Hematopoietic multipotent progenitor cell treated with erythropoietin and hydrocortisone succinate and interleukin-3 and kit ligand, for 4 days (in vitro differentiated cells): ENCODE results near the gene GABRG3.

Experiments used
- DNase-seq: peaks from one replicate; pipeline ENCODE4 v3.0.0-alpha.2; 2015

GABRG3 gene

GRCh38 chr15:27530994-27531393, 560.0 kb downstream of the GABRG3 start:
- DNase-seq, result no peak

- no peak for DNase-seq
These were observed 561.4 kb downstream of the GABRG3 start for GRCh38 chr15:27532358-27532757.

- no peak for DNase-seq
These were observed 564.6 kb downstream of the GABRG3 start for GRCh38 chr15:27535445-27536129.

GRCh38 chr15:27538325-27538724, 567.3 kb downstream of the GABRG3 start:
- DNase-seq, result no peak

GRCh38 chr15:27541581-27541980, 570.6 kb downstream of the GABRG3 start:
- DNase-seq, result no peak

- no peak for DNase-seq
These were observed 574.7 kb downstream of the GABRG3 start for GRCh38 chr15:27545494-27546255.

- no peak for DNase-seq
These were observed 578.8 kb downstream of the GABRG3 start for GRCh38 chr15:27549746-27550145.

- DNase-seq, result no peak
These were observed 579.7 kb downstream of the GABRG3 start for GRCh38 chr15:27550635-27551034.

- DNase-seq, result no peak
These were observed 590.8 kb downstream of the GABRG3 start for GRCh38 chr15:27561816-27562215.

- no peak for DNase-seq
These were observed 592.9 kb downstream of the GABRG3 start for GRCh38 chr15:27563765-27564370.

- no peak for DNase-seq
These were observed 593.7 kb downstream of the GABRG3 start for GRCh38 chr15:27564656-27565055.

- DNase-seq, result no peak
These were observed 599.8 kb downstream of the GABRG3 start for GRCh38 chr15:27570746-27571145.

GRCh38 chr15:27573805-27574485, 603.0 kb downstream of the GABRG3 start:
- DNase-seq, result no peak

GRCh38 chr15:27574541-27575054, 603.6 kb downstream of the GABRG3 start:
- no peak for DNase-seq

GRCh38 chr15:27575521-27575920, 604.5 kb downstream of the GABRG3 start:
- DNase-seq, result no peak

GRCh38 chr15:27576576-27576975, 605.6 kb downstream of the GABRG3 start:
- DNase-seq, result no peak

GRCh38 chr15:27579738-27580137, 608.8 kb downstream of the GABRG3 start:
- no peak for DNase-seq

- DNase-seq, result no peak
These were observed 611.9 kb downstream of the GABRG3 start for GRCh38 chr15:27582726-27583410.

- DNase-seq, result no peak
These were observed 612.7 kb downstream of the GABRG3 start for GRCh38 chr15:27583651-27584050.

GRCh38 chr15:27585041-27585640, 614.2 kb downstream of the GABRG3 start:
- DNase-seq, result no peak

GRCh38 chr15:27587810-27588209, 616.8 kb downstream of the GABRG3 start:
- DNase-seq, result no peak

GRCh38 chr15:27589260-27589659, 618.3 kb downstream of the GABRG3 start:
- no peak for DNase-seq
